Glutamatergic neuron (in vitro differentiated cells): ENCODE measurements around the gene TYROBP. TPM values are rescaled to one million over a fixed set of nuclear protein-coding genes. Genes with fewer than 3 reads are reported as not detected.
A peak's percentile ranks its signal among the peaks of the same experiment; 100 is the strongest.

Source experiments
- DNase-seq: peaks from one replicate; pipeline ENCODE4 v3.0.0; 2022
- H3K27ac Mint-ChIP-seq: one replicate; pipeline ENCODE4 v1.8.0; 2020; ENCODE audit warnings: mild to moderate bottlenecking, mixed read lengths, inconsistent platforms; ENCODE audit not compliant: unreplicated experiment
- H3K27me3 Mint-ChIP-seq: one replicate; pipeline ENCODE4 v1.8.0; 2020; ENCODE audit warnings: mild to moderate bottlenecking, moderate library complexity, mixed read lengths, inconsistent platforms; ENCODE audit not compliant: unreplicated experiment
- H3K36me3 Mint-ChIP-seq: one replicate; pipeline ENCODE4 v1.8.0; 2020; ENCODE audit warnings: mild to moderate bottlenecking, mixed read lengths, inconsistent platforms; ENCODE audit not compliant: unreplicated experiment
- H3K4me1 Mint-ChIP-seq: one replicate; pipeline ENCODE4 v1.8.0; 2020; ENCODE audit warnings: mild to moderate bottlenecking, low read depth, mixed read lengths, inconsistent platforms; ENCODE audit not compliant: unreplicated experiment
- H3K4me3 Mint-ChIP-seq: one replicate; pipeline ENCODE4 v1.8.0; 2020; ENCODE audit warnings: mild to moderate bottlenecking, mixed read lengths, inconsistent platforms; ENCODE audit not compliant: unreplicated experiment
- H3K9me3 Mint-ChIP-seq: one replicate; pipeline ENCODE4 v1.8.0; 2020; ENCODE audit warnings: mild to moderate bottlenecking, moderate library complexity, mixed read lengths, inconsistent platforms; ENCODE audit not compliant: unreplicated experiment
- total RNA-seq: library from RNA; stranded (reverse); fragmentation: NEBNext Ultra II Directional; extraction: Animal tissue kit (Norgen Biotek cat#: 25700); gene quantifications from one replicate; pipeline ENCODE4 v1.2.1, GENCODE V29; 2021; ENCODE audit not compliant: unreplicated experiment
- TF ChIP-seq, protein P1 (sequence below): fragments of 200-600 bp; sonication (generic); IDR thresholded peaks from one replicate; pipeline ENCODE4 v1.5.0; 2021; ENCODE audit not compliant: partially characterized antibody, unreplicated experiment

Gene TYROBP
- total RNA-seq, 1 donor from 2014 or later = not detected

DNA sequence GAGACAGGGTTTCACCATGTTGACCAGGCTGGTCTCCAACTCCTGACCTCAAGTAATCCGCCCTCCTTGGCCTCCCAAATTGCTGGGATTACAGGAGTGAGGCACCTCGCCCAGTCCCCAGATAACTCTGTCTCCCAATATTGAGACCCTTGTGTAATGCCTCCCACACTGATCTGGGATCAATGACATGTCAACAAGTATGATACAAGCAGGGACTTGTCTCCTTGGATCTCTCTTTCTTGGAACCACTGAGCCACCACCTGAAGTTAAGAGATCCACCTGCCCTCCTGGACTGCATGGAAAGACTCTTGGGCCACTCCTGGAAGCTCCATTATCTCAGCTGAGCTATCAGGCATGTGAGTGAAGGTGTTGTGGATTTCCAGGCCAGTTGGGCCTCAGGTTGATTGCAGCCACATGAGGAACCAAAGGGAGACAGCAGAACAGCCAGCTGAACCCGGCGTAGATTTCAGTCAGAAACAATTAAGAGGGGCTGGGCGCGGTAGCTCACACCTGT, 22.8 kb downstream of the TYROBP start:
- Mint-ChIP-seq H3K27ac (no peak overlapping the region), H3K4me1 (peaks cover 19% of the 10 kb centered on the region), H3K27me3 (peaks cover 5% of the 10 kb centered on the region), H3K36me3 (peaks cover 16% of the 10 kb centered on the region), H3K4me3 (no peak overlapping the region), H3K9me3 (peaks cover 3% of the 10 kb centered on the region)
- DNase-seq = no peak
- TF ChIP-seq, protein P1, sequence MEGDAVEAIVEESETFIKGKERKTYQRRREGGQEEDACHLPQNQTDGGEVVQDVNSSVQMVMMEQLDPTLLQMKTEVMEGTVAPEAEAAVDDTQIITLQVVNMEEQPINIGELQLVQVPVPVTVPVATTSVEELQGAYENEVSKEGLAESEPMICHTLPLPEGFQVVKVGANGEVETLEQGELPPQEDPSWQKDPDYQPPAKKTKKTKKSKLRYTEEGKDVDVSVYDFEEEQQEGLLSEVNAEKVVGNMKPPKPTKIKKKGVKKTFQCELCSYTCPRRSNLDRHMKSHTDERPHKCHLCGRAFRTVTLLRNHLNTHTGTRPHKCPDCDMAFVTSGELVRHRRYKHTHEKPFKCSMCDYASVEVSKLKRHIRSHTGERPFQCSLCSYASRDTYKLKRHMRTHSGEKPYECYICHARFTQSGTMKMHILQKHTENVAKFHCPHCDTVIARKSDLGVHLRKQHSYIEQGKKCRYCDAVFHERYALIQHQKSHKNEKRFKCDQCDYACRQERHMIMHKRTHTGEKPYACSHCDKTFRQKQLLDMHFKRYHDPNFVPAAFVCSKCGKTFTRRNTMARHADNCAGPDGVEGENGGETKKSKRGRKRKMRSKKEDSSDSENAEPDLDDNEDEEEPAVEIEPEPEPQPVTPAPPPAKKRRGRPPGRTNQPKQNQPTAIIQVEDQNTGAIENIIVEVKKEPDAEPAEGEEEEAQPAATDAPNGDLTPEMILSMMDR = no peak

DNA sequence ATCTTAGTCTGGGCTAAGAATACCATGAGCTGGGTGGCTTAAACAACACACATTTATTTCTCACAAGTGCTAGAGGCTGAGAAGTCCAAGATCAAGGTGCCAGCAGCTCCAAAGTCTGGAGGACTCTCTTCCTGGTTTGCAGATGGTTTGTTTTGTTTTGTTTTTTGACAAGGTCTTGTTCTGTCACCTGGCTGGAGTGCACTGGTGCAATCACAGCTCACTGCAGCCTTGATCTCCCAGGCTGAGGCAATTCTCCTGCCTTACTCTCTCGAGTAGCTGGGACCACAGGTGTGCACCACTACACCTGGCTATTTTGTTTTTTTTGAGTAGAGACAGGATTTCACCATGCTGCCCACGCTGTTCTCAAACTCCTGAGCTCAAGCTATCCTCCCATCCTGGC, 24.2 kb downstream of the TYROBP start:
- H3K4me3 Mint-ChIP-seq = no peak overlapping the region
- H3K9me3 Mint-ChIP-seq = peaks cover 8% of the 10 kb centered on the region
- DNase-seq = no peak
- TF ChIP-seq, protein P1 = no peak
- H3K4me1 Mint-ChIP-seq = peaks cover 18% of the 10 kb centered on the region
- H3K27ac Mint-ChIP-seq = no peak overlapping the region
- H3K36me3 Mint-ChIP-seq = peaks cover 12% of the 10 kb centered on the region
- H3K27me3 Mint-ChIP-seq = peaks cover 9% of the 10 kb centered on the region

DNA sequence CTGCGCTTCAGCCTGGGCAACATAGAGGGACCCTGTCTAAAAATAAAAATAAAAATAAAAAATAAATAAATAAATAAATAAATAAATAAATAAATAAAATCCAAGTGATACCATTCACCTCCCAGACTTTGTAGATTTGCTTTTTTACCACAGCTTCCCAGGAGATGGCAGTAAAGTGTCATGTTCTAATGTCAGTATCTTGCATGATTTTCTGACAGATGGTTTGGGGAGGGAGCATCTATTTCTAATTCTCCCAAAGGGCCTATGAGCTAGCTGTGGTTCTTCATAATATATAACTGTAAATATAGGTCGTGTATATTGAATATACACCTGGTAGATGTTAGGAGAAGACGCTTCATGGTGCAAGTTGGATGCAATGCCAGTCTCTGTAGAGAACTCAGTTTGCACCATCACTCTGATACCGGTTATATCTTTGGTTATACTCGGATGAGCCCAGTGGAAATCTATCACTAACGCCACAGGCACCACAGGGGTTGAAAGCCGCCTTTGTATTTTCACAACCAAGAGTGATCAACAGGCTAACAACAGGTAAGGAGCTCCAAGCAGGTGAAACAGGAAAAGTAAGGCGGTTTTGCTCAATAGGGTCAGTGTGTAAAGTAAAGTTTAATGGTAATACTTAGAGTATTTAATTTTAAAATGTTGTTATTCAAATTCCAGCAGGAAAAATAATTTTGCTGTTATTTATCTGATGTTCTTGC, 25.8 kb downstream of the TYROBP start:
- peaks cover 10% of the 10 kb centered on the region for H3K9me3 Mint-ChIP-seq
- H3K4me1 Mint-ChIP-seq = peaks cover 23% of the 10 kb centered on the region
- peak overlapping the region; percentile 78 for H3K27ac Mint-ChIP-seq
- H3K4me3 Mint-ChIP-seq = peak overlapping the region; percentile 78
- peaks cover 4% of the 10 kb centered on the region for H3K36me3 Mint-ChIP-seq
- peaks cover 9% of the 10 kb centered on the region for H3K27me3 Mint-ChIP-seq
- TF ChIP-seq, protein P1 = peak; percentile 60
- DNase-seq = no peak

DNA sequence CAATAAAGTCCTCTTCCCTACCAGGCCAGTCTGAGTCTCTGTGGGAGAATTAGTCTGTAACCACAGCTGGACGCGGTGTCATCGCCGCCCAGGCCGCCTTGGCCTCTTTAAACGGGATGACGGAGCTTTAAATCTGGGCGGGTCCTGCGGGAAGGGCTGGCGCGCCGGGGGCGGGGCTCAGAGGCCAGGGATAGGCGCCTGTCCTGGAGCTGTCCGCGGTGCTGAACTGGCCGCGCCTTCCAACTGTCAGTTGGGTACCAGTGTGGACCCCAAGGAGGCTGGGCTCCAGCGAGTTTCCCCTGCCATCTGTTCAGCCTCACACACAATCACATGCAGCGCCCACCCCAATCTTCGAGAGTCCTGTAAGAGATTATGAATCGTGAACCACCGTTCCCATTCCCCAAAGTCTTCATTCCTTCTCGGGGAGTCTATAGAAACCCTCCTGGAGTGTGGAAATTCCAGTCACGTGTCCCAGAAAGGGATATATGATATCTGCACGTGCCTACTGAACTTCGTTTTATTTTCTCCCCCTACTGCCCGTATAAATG, 28.3 kb downstream of the TYROBP start:
- Mint-ChIP-seq H3K4me1 (peaks cover 23% of the 10 kb centered on the region), H3K4me3 (peak overlapping the region; percentile 73), H3K36me3 (peaks cover 15% of the 10 kb centered on the region), H3K27ac (peak overlapping the region; percentile 90), H3K27me3 (peaks cover 5% of the 10 kb centered on the region), H3K9me3 (peaks cover 12% of the 10 kb centered on the region)
- DNase-seq = peak; percentile 85
- TF ChIP-seq, protein P1 = no peak

DNA sequence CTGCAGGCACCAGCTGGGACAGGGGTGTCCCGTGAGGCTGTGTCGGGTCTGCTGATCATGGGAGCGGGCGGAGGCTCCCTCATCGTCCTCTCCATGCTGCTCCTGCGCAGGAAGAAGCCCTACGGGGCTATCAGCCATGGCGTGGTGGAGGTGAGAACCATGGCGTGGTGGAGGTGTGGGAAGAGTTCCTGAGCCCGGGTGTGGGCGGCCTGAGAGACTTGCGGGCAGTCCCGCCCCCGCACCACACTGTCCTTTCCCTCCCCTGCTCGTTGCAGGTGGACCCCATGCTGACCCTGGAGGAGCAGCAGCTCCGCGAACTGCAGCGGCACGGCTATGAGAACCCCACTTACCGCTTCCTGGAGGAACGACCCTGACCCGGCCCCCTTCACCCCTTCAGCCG, 29.0 kb downstream of the TYROBP start:
- no peak for DNase-seq
- H3K27ac Mint-ChIP-seq = no peak overlapping the region
- TF ChIP-seq, protein P1 = no peak
- H3K27me3 Mint-ChIP-seq = peaks cover 5% of the 10 kb centered on the region
- H3K36me3 Mint-ChIP-seq = peaks cover 15% of the 10 kb centered on the region
- H3K4me3 Mint-ChIP-seq = no peak overlapping the region
- H3K4me1 Mint-ChIP-seq = peaks cover 23% of the 10 kb centered on the region
- peaks cover 13% of the 10 kb centered on the region for H3K9me3 Mint-ChIP-seq
